ENCODE results near the gene ZNF677.

DNA sequence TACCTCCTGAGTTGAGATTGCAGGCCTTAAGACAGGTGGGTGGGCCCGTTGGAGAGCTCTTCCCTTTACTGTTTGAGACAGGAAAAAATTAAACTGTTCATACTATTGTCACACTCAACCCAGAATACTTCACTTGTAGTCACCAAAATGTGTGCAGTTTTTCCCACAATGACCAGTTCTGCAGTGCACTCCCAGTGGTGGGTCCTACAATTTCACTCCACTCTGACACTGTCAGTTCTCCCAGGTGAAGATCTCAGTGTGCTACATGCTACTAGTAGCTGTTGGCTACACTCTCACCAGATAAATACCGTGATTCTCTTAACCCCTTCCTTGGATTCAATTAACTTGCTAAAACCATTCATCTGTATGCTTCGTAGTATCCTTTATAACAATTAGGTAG is 64.4 kb downstream of the ZNF677 start:
- no peak for TF ChIP-seq POLR2A (IDR thresholded peaks at IDR 0.05)
- TF ChIP-seq, protein P1, sequence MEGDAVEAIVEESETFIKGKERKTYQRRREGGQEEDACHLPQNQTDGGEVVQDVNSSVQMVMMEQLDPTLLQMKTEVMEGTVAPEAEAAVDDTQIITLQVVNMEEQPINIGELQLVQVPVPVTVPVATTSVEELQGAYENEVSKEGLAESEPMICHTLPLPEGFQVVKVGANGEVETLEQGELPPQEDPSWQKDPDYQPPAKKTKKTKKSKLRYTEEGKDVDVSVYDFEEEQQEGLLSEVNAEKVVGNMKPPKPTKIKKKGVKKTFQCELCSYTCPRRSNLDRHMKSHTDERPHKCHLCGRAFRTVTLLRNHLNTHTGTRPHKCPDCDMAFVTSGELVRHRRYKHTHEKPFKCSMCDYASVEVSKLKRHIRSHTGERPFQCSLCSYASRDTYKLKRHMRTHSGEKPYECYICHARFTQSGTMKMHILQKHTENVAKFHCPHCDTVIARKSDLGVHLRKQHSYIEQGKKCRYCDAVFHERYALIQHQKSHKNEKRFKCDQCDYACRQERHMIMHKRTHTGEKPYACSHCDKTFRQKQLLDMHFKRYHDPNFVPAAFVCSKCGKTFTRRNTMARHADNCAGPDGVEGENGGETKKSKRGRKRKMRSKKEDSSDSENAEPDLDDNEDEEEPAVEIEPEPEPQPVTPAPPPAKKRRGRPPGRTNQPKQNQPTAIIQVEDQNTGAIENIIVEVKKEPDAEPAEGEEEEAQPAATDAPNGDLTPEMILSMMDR (IDR thresholded peaks at IDR 0.05) = no peak
